ENCODE data around the gene FGD2. TPM values are rescaled to one million over a fixed set of nuclear protein-coding genes. Genes with fewer than 3 reads are reported as not detected.

FGD2 gene
- total RNA-seq, 2 donors from 2014 or later, result 4.9 to 8.0 TPM

- Histone ChIP-seq H3K4me1 (peaks cover 0 to 18% of the 10 kb centered on the region in 2 donors), H3K4me3 (no peak overlapping the region), H3K27ac (no peak overlapping the region), H3K27me3 (no peaks in the 10 kb centered on the region), H3K9me3 (no peaks in the 10 kb centered on the region), H3K36me3 (no peaks in the 10 kb centered on the region)
- no peak for TF ChIP-seq CTCF (IDR thresholded peaks at IDR 0.05)
- DNase-seq (ENCODE audit: low spot score), result no peak
Measured at GRCh38 chr6:37077191-37077904, 71.9 kb downstream of the FGD2 start.

GRCh38 chr6:37077905-37078296 lies 72.4 kb downstream of the FGD2 start:
- TF ChIP-seq CTCF (IDR thresholded peaks at IDR 0.05), result no peak
- Histone ChIP-seq H3K27ac (no peak overlapping the region), H3K36me3 (no peaks in the 10 kb centered on the region), H3K9me3 (no peaks in the 10 kb centered on the region), H3K4me3 (no peak overlapping the region), H3K27me3 (no peaks in the 10 kb centered on the region), H3K4me1 (peaks cover 0 to 23% of the 10 kb centered on the region in 2 donors)
- DNase-seq (ENCODE audit: low spot score), result peak; percentile 77

Other genes with a start within 250 kb of the FGD2 start
- gene CPNE5, start 166.2 kb upstream of the FGD2 start, total RNA-seq, result 10 to 100 TPM; 36.7 to 47.4 TPM
- 10 to 100 TPM; 41.1 to 53.7 TPM for gene PPIL1, start 130.9 kb upstream of the FGD2 start, total RNA-seq
- gene C6orf89, start 119.7 kb upstream of the FGD2 start, total RNA-seq, result 10 to 100 TPM; 55.0 to 59.5 TPM
- gene PI16, start 50.9 kb upstream of the FGD2 start, total RNA-seq, result 10 to 100 TPM; 14.2 to 48.5 TPM
- gene MTCH1, start 19.5 kb upstream of the FGD2 start, total RNA-seq, result 100 to 1,000 TPM; 155 to 259 TPM
- 10 to 100 TPM; 28.0 to 46.2 TPM for gene PIM1, start 164.5 kb downstream of the FGD2 start, total RNA-seq

All from right atrium auricular region (tissue), 2 donors.